Effector memory CD4-positive, alpha-beta T cell (primary cell): Measurements from ENCODE around the gene ZDHHC21.

ENCODE experiments used
- DNase-seq, 3 donors: peaks; one replicate each; pipeline ENCODE4 v3.0.0-alpha.2; 2020
- H3K27ac ChIP-seq: 2 replicates; pipeline ENCODE4 v1.7.0; 2013; ENCODE audit warnings: mild to moderate bottlenecking, low read length, moderate library complexity; ENCODE audit not compliant: insufficient read depth, poor library complexity, severe bottlenecking
- H3K27me3 ChIP-seq: replicated peaks from 2 replicates; pipeline ENCODE4 v1.7.0; 2013; ENCODE audit warnings: mild to moderate bottlenecking, low read length; ENCODE audit not compliant: insufficient read depth, control insufficient read depth, poor library complexity, severe bottlenecking
- H3K36me3 ChIP-seq: 2 replicates; pipeline ENCODE4 v1.7.0; 2013; ENCODE audit warnings: mild to moderate bottlenecking, low read length, moderate library complexity; ENCODE audit not compliant: control insufficient read depth, insufficient read depth
- H3K4me1 ChIP-seq: 2 replicates; pipeline ENCODE4 v1.7.0; 2013; ENCODE audit warnings: low read length, mild to moderate bottlenecking; ENCODE audit not compliant: control insufficient read depth, insufficient read depth, poor library complexity, severe bottlenecking
- H3K4me3 ChIP-seq: 2 replicates; pipeline ENCODE4 v1.7.0; 2013; ENCODE audit warnings: low read length, low read depth, mild to moderate bottlenecking; ENCODE audit not compliant: insufficient read depth, poor library complexity, severe bottlenecking
- H3K9me3 ChIP-seq: 2 replicates; pipeline ENCODE4 v1.7.0; 2013; ENCODE audit warnings: mild to moderate bottlenecking, low read length, moderate library complexity; ENCODE audit not compliant: control insufficient read depth

The ZDHHC21 gene

GRCh38 chr9:14633148-14633547 lies 60.1 kb downstream of the ZDHHC21 start:
- no peaks in the 10 kb centered on the region for H3K27me3 ChIP-seq

GRCh38 chr9:14627513-14627912 lies 65.7 kb downstream of the ZDHHC21 start:
- no peak for DNase-seq
- Histone ChIP-seq H3K27ac (no peak overlapping the region), H3K4me1 (no peaks in the 10 kb centered on the region), H3K27me3 (no peaks in the 10 kb centered on the region), H3K4me3 (no peak overlapping the region), H3K36me3 (no peaks in the 10 kb centered on the region), H3K9me3 (no peaks in the 10 kb centered on the region)

More at GRCh38 chr9:14633148-14633547, 60.1 kb downstream of the ZDHHC21 start:
- no peaks in the 10 kb centered on the region for H3K36me3 ChIP-seq
- no peak overlapping the region for H3K4me3 ChIP-seq
- no peak for DNase-seq
- H3K4me1 ChIP-seq, result no peaks in the 10 kb centered on the region
- no peaks in the 10 kb centered on the region for H3K9me3 ChIP-seq
- H3K27ac ChIP-seq, result no peak overlapping the region

- Histone ChIP-seq H3K9me3 (no peaks in the 10 kb centered on the region), H3K4me3 (no peak overlapping the region), H3K36me3 (no peaks in the 10 kb centered on the region), H3K4me1 (no peaks in the 10 kb centered on the region), H3K27ac (no peak overlapping the region), H3K27me3 (no peaks in the 10 kb centered on the region)
- no peak for DNase-seq
Observed at GRCh38 chr9:14618836-14619420, 74.3 kb downstream of the ZDHHC21 start.

GRCh38 chr9:14616188-14616982 lies 76.8 kb downstream of the ZDHHC21 start:
- no peaks in the 10 kb centered on the region for H3K27me3 ChIP-seq
- no peak overlapping the region for H3K4me3 ChIP-seq
- no peaks in the 10 kb centered on the region for H3K9me3 ChIP-seq
- H3K27ac ChIP-seq, result no peak overlapping the region
- no peaks in the 10 kb centered on the region for H3K36me3 ChIP-seq
- DNase-seq, result no peak
- no peaks in the 10 kb centered on the region for H3K4me1 ChIP-seq

GRCh38 chr9:14608540-14608939 lies 84.7 kb downstream of the ZDHHC21 start:
- H3K4me1 ChIP-seq, result no peaks in the 10 kb centered on the region
- DNase-seq, result no peak
- H3K9me3 ChIP-seq, result no peaks in the 10 kb centered on the region
- H3K27me3 ChIP-seq, result no peaks in the 10 kb centered on the region
- no peak overlapping the region for H3K4me3 ChIP-seq
- H3K36me3 ChIP-seq, result no peaks in the 10 kb centered on the region
- H3K27ac ChIP-seq, result no peak overlapping the region

GRCh38 chr9:14597171-14597799 lies 95.9 kb downstream of the ZDHHC21 start:
- Histone ChIP-seq H3K4me1 (no peaks in the 10 kb centered on the region), H3K36me3 (no peaks in the 10 kb centered on the region), H3K27ac (no peak overlapping the region), H3K4me3 (no peak overlapping the region), H3K9me3 (no peaks in the 10 kb centered on the region), H3K27me3 (no peaks in the 10 kb centered on the region)
- DNase-seq, result no peak

GRCh38 chr9:14593406-14593805 lies 99.8 kb downstream of the ZDHHC21 start:
- no peak for DNase-seq
- Histone ChIP-seq H3K27me3 (no peaks in the 10 kb centered on the region), H3K4me1 (no peaks in the 10 kb centered on the region), H3K36me3 (no peaks in the 10 kb centered on the region), H3K27ac (no peak overlapping the region), H3K9me3 (no peaks in the 10 kb centered on the region), H3K4me3 (no peak overlapping the region)

- Histone ChIP-seq H3K4me1 (no peaks in the 10 kb centered on the region), H3K4me3 (no peak overlapping the region), H3K27me3 (no peaks in the 10 kb centered on the region), H3K36me3 (no peaks in the 10 kb centered on the region), H3K9me3 (no peaks in the 10 kb centered on the region), H3K27ac (no peak overlapping the region)
- no peak for DNase-seq
Observed at GRCh38 chr9:14591411-14591810, 101.8 kb downstream of the ZDHHC21 start.

- Histone ChIP-seq H3K27ac (no peak overlapping the region), H3K36me3 (no peaks in the 10 kb centered on the region), H3K9me3 (no peaks in the 10 kb centered on the region), H3K27me3 (no peaks in the 10 kb centered on the region), H3K4me3 (no peak overlapping the region), H3K4me1 (peaks cover 4% of the 10 kb centered on the region)
- DNase-seq, result no peak
Observed at GRCh38 chr9:14585730-14586473, 107.3 kb downstream of the ZDHHC21 start.
